Colonic mucosa (tissue), 4 donors: Measurements from ENCODE around the gene LARGE2. TPM values are rescaled to one million over a fixed set of nuclear protein-coding genes. Genes with fewer than 3 reads are reported as not detected.

Source experiments
- DNase-seq: peaks from one replicate; pipeline ENCODE4 v3.0.0-alpha.2; 2020
- H3K27ac ChIP-seq: fragments of 200-600 bp; one replicate; pipeline ENCODE4 v1.8.0; 2021
- H3K27me3 ChIP-seq: fragments of 200-600 bp; one replicate; pipeline ENCODE4 v1.8.0; 2021
- H3K36me3 ChIP-seq: fragments of 200-600 bp; one replicate; pipeline ENCODE4 v1.8.0; 2021
- H3K4me1 ChIP-seq: fragments of 200-600 bp; one replicate; pipeline ENCODE4 v1.8.0; 2021; ENCODE audit warnings: mild to moderate bottlenecking
- H3K4me3 ChIP-seq: fragments of 200-600 bp; one replicate; pipeline ENCODE4 v1.8.0; 2021
- H3K9ac ChIP-seq, 2 donors: one replicate each; pipeline ENCODE4 v1.7.0; 2013; ENCODE audit warnings: control low read depth in 2 of 2, low read depth in 2 of 2, low read length in 2 of 2
- H3K9me3 ChIP-seq: fragments of 200-600 bp; one replicate; pipeline ENCODE4 v1.8.0; 2021
- intact Hi-C: fragments of 100-400 bp; cut with DNase I; formaldehyde crosslinking; loops from one replicate; pipeline ENCODE4 v1.14.1; 2022
- total RNA-seq, 2 donors: library from RNA; stranded (reverse); fragmentation: NEBNext Ultra II Directional in 1 of 2; extraction: Animal tissue kit (Norgen Biotek cat#: 25700) in 1 of 2; gene quantifications; one replicate each; pipeline ENCODE4 v1.2.1, GENCODE V29; 2021
- TF ChIP-seq, protein P1 (sequence below): fragments of 200-600 bp; IDR thresholded peaks from one replicate; pipeline ENCODE4 v1.8.0; 2022; ENCODE audit warnings: antibody characterized with exemption, mild to moderate bottlenecking
- donor health status: healthy.
- donor health status: DM: no; HTN: no; CAD: no.
- donor health status: DM: no; HTN: no; CAD: no.

Gene LARGE2
- total RNA-seq, 2 donors from 2014 or later: 4.1 to 7.5 TPM

DNA sequence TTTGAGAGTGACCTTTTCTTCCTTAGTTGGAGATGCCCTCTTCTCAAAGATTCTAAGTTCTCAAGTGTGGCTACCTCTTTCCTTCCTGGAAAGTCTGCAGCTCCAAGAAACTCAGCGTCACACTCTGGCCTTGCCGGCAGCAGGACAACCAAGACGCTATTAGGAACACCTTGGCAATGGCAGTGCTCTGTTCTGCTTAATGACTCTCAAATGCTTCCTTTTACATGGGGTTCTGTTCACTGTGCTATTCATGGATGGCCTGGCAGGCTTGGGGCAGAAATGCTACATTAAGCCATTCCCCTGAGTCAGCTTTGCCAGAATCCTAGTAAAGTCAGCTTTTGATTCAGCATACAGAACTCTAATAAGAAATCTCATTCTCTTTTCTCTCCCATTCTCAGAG is 25.9 kb downstream of the LARGE2 start:
- DNase-seq: no peak
- Histone ChIP-seq H3K27ac (no peak overlapping the region), H3K27me3 (no peaks in the 10 kb centered on the region), H3K9ac (no peak overlapping the region), H3K4me1 (no peaks in the 10 kb centered on the region), H3K9me3 (no peaks in the 10 kb centered on the region), H3K36me3 (no peaks in the 10 kb centered on the region), H3K4me3 (no peak overlapping the region)
- TF ChIP-seq, protein P1, sequence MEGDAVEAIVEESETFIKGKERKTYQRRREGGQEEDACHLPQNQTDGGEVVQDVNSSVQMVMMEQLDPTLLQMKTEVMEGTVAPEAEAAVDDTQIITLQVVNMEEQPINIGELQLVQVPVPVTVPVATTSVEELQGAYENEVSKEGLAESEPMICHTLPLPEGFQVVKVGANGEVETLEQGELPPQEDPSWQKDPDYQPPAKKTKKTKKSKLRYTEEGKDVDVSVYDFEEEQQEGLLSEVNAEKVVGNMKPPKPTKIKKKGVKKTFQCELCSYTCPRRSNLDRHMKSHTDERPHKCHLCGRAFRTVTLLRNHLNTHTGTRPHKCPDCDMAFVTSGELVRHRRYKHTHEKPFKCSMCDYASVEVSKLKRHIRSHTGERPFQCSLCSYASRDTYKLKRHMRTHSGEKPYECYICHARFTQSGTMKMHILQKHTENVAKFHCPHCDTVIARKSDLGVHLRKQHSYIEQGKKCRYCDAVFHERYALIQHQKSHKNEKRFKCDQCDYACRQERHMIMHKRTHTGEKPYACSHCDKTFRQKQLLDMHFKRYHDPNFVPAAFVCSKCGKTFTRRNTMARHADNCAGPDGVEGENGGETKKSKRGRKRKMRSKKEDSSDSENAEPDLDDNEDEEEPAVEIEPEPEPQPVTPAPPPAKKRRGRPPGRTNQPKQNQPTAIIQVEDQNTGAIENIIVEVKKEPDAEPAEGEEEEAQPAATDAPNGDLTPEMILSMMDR: no peak
- intact Hi-C loops: no loop called here

DNA sequence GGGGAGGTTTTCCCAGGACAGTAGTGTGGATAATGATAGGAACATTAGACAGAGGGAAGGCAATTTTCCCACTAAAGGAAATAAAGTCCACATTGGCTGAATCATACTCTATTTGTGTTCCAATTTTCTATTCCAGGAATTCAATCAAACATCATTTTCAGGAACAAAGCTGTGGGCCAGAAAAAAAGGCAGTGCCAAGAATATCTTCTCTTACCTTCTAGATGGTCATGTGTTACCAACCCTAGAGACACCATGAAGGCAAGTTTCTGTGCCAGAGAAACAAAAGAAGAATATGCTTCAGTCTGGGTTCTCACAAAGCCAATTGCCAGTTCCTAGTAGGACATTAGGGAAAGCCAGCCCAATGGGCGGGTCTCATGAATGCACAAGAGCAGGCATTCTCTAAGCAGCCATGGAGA is 27.5 kb downstream of the LARGE2 start:
- no peak for DNase-seq

DNA sequence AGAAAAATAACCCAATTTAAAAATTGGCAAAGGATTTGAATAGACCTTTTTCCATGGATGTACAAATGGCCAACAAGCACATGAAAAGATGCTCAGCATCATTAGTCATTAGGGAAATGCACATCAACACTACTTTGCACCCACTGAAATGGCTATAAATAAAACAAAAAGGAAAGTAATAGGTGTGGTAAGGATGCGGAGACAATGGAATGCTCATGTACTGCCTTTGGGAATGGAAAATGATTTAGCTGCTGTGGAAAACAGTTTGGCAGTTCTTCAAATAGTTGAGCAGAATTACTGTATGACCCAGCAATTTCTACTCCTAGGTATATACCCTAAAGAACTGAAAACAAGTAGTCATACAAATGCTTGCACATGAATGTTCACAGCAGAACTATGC is 37.4 kb downstream of the LARGE2 start:
- H3K9me3 ChIP-seq: no peaks in the 10 kb centered on the region
- TF ChIP-seq, protein P1: no peak
- H3K36me3 ChIP-seq: no peaks in the 10 kb centered on the region
- no peaks in the 10 kb centered on the region for H3K4me1 ChIP-seq
- H3K4me3 ChIP-seq: no peak overlapping the region
- no peaks in the 10 kb centered on the region for H3K27me3 ChIP-seq
- no peak overlapping the region for H3K9ac ChIP-seq
- no peak for DNase-seq
- intact Hi-C loops: no loop called here
- H3K27ac ChIP-seq: no peak overlapping the region

More for the DNA sequence above, 27.5 kb downstream of the LARGE2 start:
- H3K4me1 ChIP-seq: no peaks in the 10 kb centered on the region
- H3K9ac ChIP-seq: no peak overlapping the region
- no peaks in the 10 kb centered on the region for H3K9me3 ChIP-seq
- TF ChIP-seq, protein P1: no peak
- intact Hi-C loops: no loop called here
- H3K27me3 ChIP-seq: no peaks in the 10 kb centered on the region
- H3K27ac ChIP-seq: no peak overlapping the region
- no peaks in the 10 kb centered on the region for H3K36me3 ChIP-seq
- H3K4me3 ChIP-seq: no peak overlapping the region

DNA sequence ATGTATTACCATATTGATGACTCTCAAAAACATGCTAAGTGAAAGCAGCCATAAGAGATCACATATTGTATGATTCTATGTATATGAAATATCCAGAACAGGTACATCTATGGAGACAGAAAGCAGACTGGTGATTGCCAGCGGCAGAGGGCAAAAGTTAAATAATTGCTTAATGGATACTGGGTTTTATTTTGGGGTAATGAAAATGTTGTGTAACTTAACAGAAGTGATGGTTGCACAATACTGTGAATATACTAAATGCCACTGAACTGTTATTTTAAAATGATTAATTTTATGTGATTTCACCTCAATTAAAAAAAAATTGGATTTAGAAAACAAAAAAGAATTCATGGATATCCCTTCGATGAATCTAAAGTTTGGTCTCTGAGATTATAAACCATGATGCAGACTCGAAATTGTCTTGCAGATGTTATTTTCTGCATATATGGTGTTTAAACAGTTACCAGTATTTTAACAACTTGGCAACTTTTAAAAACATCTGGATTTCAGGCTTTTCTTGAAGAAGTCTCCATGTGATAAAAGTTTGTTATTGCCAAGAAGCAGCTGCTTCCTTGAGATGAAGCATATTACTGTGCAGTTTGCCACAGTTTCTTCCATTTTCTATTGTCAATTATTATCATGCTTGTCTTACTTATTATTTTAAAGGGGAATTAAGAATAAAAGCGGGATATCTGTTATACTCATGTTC is 38.1 kb downstream of the LARGE2 start:
- no peaks in the 10 kb centered on the region for H3K4me1 ChIP-seq
- H3K9me3 ChIP-seq: no peaks in the 10 kb centered on the region
- intact Hi-C loops: no loop called here
- H3K36me3 ChIP-seq: no peaks in the 10 kb centered on the region
- H3K27me3 ChIP-seq: no peaks in the 10 kb centered on the region
- DNase-seq: no peak
- H3K4me3 ChIP-seq: no peak overlapping the region
- TF ChIP-seq, protein P1: no peak
- H3K27ac ChIP-seq: no peak overlapping the region
- H3K9ac ChIP-seq: no peak overlapping the region

DNA sequence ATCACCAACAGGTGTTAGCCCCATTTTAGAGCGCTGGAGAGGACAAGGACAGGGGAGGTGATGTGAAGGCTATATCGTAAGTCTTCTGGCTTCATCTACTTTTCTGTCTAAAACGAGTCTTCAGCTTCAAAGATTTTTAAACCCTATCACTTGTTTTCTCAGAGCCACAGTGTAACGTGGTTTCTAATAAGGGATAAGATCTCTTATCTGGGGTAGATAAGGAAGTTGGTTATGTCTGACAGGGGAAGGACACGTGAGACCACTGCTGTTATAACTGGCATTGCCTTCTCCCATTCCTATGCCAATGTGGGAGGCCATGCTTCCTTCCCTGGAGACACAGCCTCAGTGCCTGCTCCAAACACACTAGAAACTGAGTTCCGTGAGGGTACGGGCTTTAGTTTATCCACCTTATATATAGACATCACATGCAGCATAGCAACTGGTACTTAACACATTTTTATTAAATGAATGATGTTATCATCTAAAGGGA is 39.3 kb downstream of the LARGE2 start:
- H3K36me3 ChIP-seq: no peaks in the 10 kb centered on the region
- intact Hi-C loops: no loop called here
- TF ChIP-seq, protein P1: no peak

More for the DNA sequence above, 39.3 kb downstream of the LARGE2 start:
- Histone ChIP-seq H3K9me3 (no peaks in the 10 kb centered on the region), H3K9ac (no peak overlapping the region), H3K27ac (no peak overlapping the region), H3K4me1 (no peaks in the 10 kb centered on the region), H3K27me3 (no peaks in the 10 kb centered on the region), H3K4me3 (no peak overlapping the region)
- DNase-seq: no peak
